HepG2 (cell line): ENCODE measurements around the gene EP300. TPM values are rescaled to one million over a fixed set of nuclear protein-coding genes. Genes with fewer than 3 reads are reported as not detected.
A peak's percentile ranks its signal among the peaks of the same experiment; 100 is the strongest.

Source experiments
- ATAC-seq: fragments of 200-7000 bp; cut with Tn5 transposase; 3 replicates; pipeline ENCODE4 v1.9.1; 2020; ENCODE audit warnings: mild to moderate bottlenecking, moderate library complexity
- Bru-seq: library from RNA; stranded (reverse); fragments of 400-500 nt; gene quantifications from one replicate; lab custom pipeline; 2021; lab: Mats Ljungman, UMichigan
- BruChase-seq, 2 experiments: library from RNA; stranded (reverse); fragments of 400-500 nt; gene quantifications; one replicate each; lab custom pipeline; 2021; lab: Mats Ljungman, UMichigan
- BruUV-seq: library from RNA; stranded (reverse); fragments of 400-500 nt; replicated peaks from 2 replicates; lab custom pipeline; 2021; lab: Mats Ljungman, UMichigan
- CTCF ChIA-PET: fragments of 300-600 bp; formaldehyde crosslinking; extraction: SDS; loops from one replicate; lab custom pipeline; 2021; ENCODE audit warnings: low total read pairs, inconsistent platforms, low intra/inter-chr PET ratio; lab: Yijun Ruan, JAX
- POLR2A ChIA-PET: fragments of 350-600 bp; sonication (Branson Sonifier 250); formaldehyde crosslinking; loops from one replicate; lab custom pipeline; 2020; ENCODE audit warnings: antibody characterized with exemption, inconsistent platforms; lab: Yijun Ruan, JAX
- DNase-seq: peaks from one replicate; pipeline ENCODE4 v3.0.0-alpha.2; 2015; ENCODE audit warnings: low spot score
- FAIRE-seq: peaks from 3 replicates; lab custom pipeline; 2011; peaks lifted over from hg19 to GRCh38; lab: Jason Lieb, UNC
- H2AFZ ChIP-seq: one replicate; pipeline ENCODE4 v1.6.1; 2011; ENCODE audit warnings: low read length, inconsistent platforms
- H3K27ac ChIP-seq: fragments of 300-600 bp; 3 replicates; pipeline ENCODE4 v1.8.0; 2011; ENCODE audit warnings: mixed run types, mild to moderate bottlenecking, mixed read lengths, low read length, inconsistent platforms; ENCODE audit not compliant: insufficient read depth; ENCODE audit errors: extremely low read length
- H3K27me3 ChIP-seq, 2 experiments: fragments of 200-600 bp in 1 of 2; 2 replicates in 1 of 2; 3 replicates in 1 of 2; pipeline versions ENCODE4 v1.6.0 to v1.8.0; 2011; ENCODE audit warnings: low read length in 2 of 2, mild to moderate bottlenecking in 2 of 2, moderate library complexity in 2 of 2, inconsistent platforms in 1 of 2; ENCODE audit not compliant: insufficient read depth in 2 of 2, control insufficient read depth in 1 of 2
- H3K36me3 ChIP-seq, 2 experiments: fragments of 200-600 bp in 1 of 2; replicated peaks in 1 of 2; 2 replicates in 1 of 2; 3 replicates in 1 of 2; pipeline versions ENCODE4 v1.5.1 to v1.8.0; 2011; ENCODE audit warnings: low read length in 2 of 2, inconsistent platforms in 1 of 2; ENCODE audit not compliant: insufficient read depth in 2 of 2, control insufficient read depth in 1 of 2
- H3K4me1 ChIP-seq: 2 replicates; pipeline ENCODE4 v1.5.1; 2012; ENCODE audit warnings: low read length, inconsistent platforms; ENCODE audit not compliant: insufficient read depth
- H3K4me2 ChIP-seq: 2 replicates; pipeline ENCODE4 v1.6.0; 2011; ENCODE audit warnings: low read depth, low read length, inconsistent platforms
- H3K4me3 ChIP-seq, 3 experiments: fragments of 200-600 bp in 1 of 3; sonication (generic), shearing (Covaris generic) in 1 of 3; replicated peaks in 1 of 3; 2 replicates each; pipeline ENCODE4 v1.5.1; 2011 to 2016; ENCODE audit warnings: low read length in 3 of 3, inconsistent platforms in 2 of 3, low read depth in 2 of 3, mild to moderate bottlenecking in 2 of 3, control low read depth in 1 of 3, mixed read lengths in 1 of 3; ENCODE audit not compliant: insufficient read depth in 1 of 3
- H3K79me2 ChIP-seq: one replicate; pipeline ENCODE4 v1.6.1; 2011; ENCODE audit warnings: low read length, inconsistent platforms; ENCODE audit not compliant: insufficient read depth
- H3K9ac ChIP-seq: 2 replicates; pipeline ENCODE4 v1.6.0; 2011; ENCODE audit warnings: mild to moderate bottlenecking, low read depth, low read length, inconsistent platforms; ENCODE audit not compliant: insufficient read depth
- H3K9me3 ChIP-seq: 2 replicates; pipeline ENCODE4 v1.5.1; 2012; ENCODE audit warnings: mild to moderate bottlenecking, low read length
- H4K20me1 ChIP-seq: 2 replicates; pipeline ENCODE4 v1.6.0; 2011; ENCODE audit warnings: inconsistent platforms, mild to moderate bottlenecking, low read length, moderate library complexity; ENCODE audit not compliant: insufficient read depth
- FOXC1 ChIP-seq: sonication (generic); formaldehyde crosslinking; IDR thresholded peaks from 2 replicates; pipeline ENCODE4 v1.8.0; 2022; ENCODE audit warnings: mild to moderate bottlenecking, missing genetic modification reagents, borderline replicate concordance
- HDAC2 ChIP-seq: sonication (generic); formaldehyde crosslinking; IDR thresholded peaks from 2 replicates; pipeline ENCODE4 v1.4.0; 2020; ENCODE audit warnings: missing genetic modification reagents
- ISL2 ChIP-seq: sonication (generic); formaldehyde crosslinking; IDR thresholded peaks from 2 replicates; pipeline ENCODE4 v1.5.0; 2020; ENCODE audit warnings: missing genetic modification reagents
- MEIS2 ChIP-seq: sonication (generic); formaldehyde crosslinking; IDR thresholded peaks from 2 replicates; pipeline ENCODE4 v1.9.0; 2021; ENCODE audit warnings: mild to moderate bottlenecking, missing genetic modification reagents
- NFKBIZ ChIP-seq: IDR thresholded peaks from 2 replicates; pipeline ENCODE4 v1.6.1; 2018; ENCODE audit warnings: missing genetic modification reagents, missing compliant biosample characterization
- PHF8 ChIP-seq: sonication (generic); formaldehyde crosslinking; IDR thresholded peaks from 2 replicates; pipeline ENCODE4 v1.5.0; 2020; ENCODE audit warnings: missing genetic modification reagents
- POLR2A ChIP-seq, 2 experiments: IDR thresholded peaks; 2 replicates each; pipeline ENCODE4 v1.6.1; 2011; ENCODE audit warnings: low read depth in 2 of 2, low read length in 2 of 2, mild to moderate bottlenecking in 1 of 2, moderate library complexity in 1 of 2; ENCODE audit not compliant: insufficient read depth in 1 of 2
- WGBS: methylation state at CpG from one replicate; pipeline ENCODE4 v1.1.6; 2017; ENCODE audit warnings: low lambda C conversion rate; 5-methylcytosine and 5-hydroxymethylcytosine counted together
- in situ Hi-C: cut with HindIII; loops from 2 replicates; pipeline ENCODE4 v1.10.0; 2017; ENCODE audit warnings: low pct_unique_long_range_greater_than_20kb; ENCODE audit not compliant: extremely low pct_ligation_motif_present
- intact Hi-C: fragments of 100-400 bp; cut with micrococcal nuclease; formaldehyde crosslinking; loops from one replicate; pipeline ENCODE4 v1.10.0; 2022; ENCODE audit not compliant: unreplicated experiment
- long read RNA-seq, 2 experiments: library from RNA in 1 of 2; library from polyadenylated mRNA in 1 of 2; stranded (forward) in 1 of 2; unstranded in 1 of 2; transcript quantifications; one replicate each; pipeline ENCODE4 v2.0.0, GENCODE V29; 2019 to 2022
- polyA minus RNA-seq, 3 experiments: library from RNA; depleted of rRNA, polyadenylated mRNA; stranded (reverse); fragments of >200 nt; gene quantifications; 2 replicates each; pipeline ENCODE4 v1.2.3, GENCODE V29; 2011; ENCODE audit warnings: low replicate concordance in 1 of 3
- polyA plus RNA-seq, 8 experiments: library from polyadenylated mRNA; depleted of rRNA in 3 of 8; stranded (reverse) in 7 of 8; unstranded in 1 of 8; fragments of >200 nt; fragmentation: Illumina TruSeq in 4 of 8; extraction: Trizol in 4 of 8; gene quantifications; 2 replicates each; pipeline versions ENCODE4 v1.2.1 to v1.2.3, GENCODE V29; 2011 to 2016; ENCODE audit warnings: low read depth in 4 of 8, missing spikeins in 1 of 8, mixed read lengths in 1 of 8; ENCODE audit not compliant: insufficient read depth in 1 of 8
- total RNA-seq, 5 experiments: library from RNA; depleted of rRNA; stranded (reverse); fragments of >200 nt; fragmentation: Illumina TruSeq; extraction: Trizol; gene quantifications; 2 replicates each; pipeline ENCODE4 v1.2.3, GENCODE V29; 2016; ENCODE audit warnings: low read depth in 1 of 5
- TF ChIP-seq, protein P1 (sequence below): sonication (generic); formaldehyde crosslinking; IDR thresholded peaks from 2 replicates; pipeline ENCODE4 v1.8.1; 2023; ENCODE audit warnings: mild to moderate bottlenecking, missing genetic modification reagents, borderline replicate concordance
- TF ChIP-seq, protein P2 (sequence below): IDR thresholded peaks from 2 replicates; pipeline ENCODE4 v1.6.1; 2016; ENCODE audit warnings: low read depth
- TF ChIP-seq, protein P3 (sequence below): sonication (generic); formaldehyde crosslinking; IDR thresholded peaks from 2 replicates; pipeline ENCODE4 v1.5.0; 2020; ENCODE audit warnings: mild to moderate bottlenecking, missing genetic modification reagents, borderline replicate concordance
- TF ChIP-seq, protein P4 (sequence below): sonication (generic); formaldehyde crosslinking; IDR thresholded peaks from 2 replicates; pipeline ENCODE4 v1.5.0; 2020; ENCODE audit warnings: missing genetic modification reagents

Gene EP300
- 14.9 and 30.9 TPM in 2 replicates for total RNA-seq (2016; rRNA removed; fragmentation: Illumina TruSeq; extraction: Trizol)
- 22.1 and 25.3 TPM in 2 replicates for total RNA-seq (2016; cell fraction: cytosol; rRNA removed; fragmentation: Illumina TruSeq; extraction: Trizol; ENCODE audit: low read depth)
- 14.4 and 25.6 TPM in 2 replicates for total RNA-seq (2016; cell fraction: insoluble cytoplasmic fraction; rRNA removed; fragmentation: Illumina TruSeq; extraction: Trizol)
- total RNA-seq (2016; cell fraction: membrane; rRNA removed; fragmentation: Illumina TruSeq; extraction: Trizol), result 15.9 and 22.0 TPM in 2 replicates
- 38.0 and 49.0 TPM in 2 replicates for total RNA-seq (2016; cell fraction: nucleus; rRNA removed; fragmentation: Illumina TruSeq; extraction: Trizol)
- polyA plus RNA-seq (2011; rRNA removed), result 13.6 and 15.3 TPM in 2 replicates
- polyA plus RNA-seq (2011; cell fraction: cytosol; rRNA removed), result 5.2 and 8.5 TPM in 2 replicates
- polyA plus RNA-seq (2011; cell fraction: nucleus; rRNA removed), result 33.5 and 39.2 TPM in 2 replicates
- 29.8 and 32.4 TPM in 2 replicates for polyA plus RNA-seq (2012)
- polyA plus RNA-seq (2016; cell fraction: cytosol; fragmentation: Illumina TruSeq; extraction: Trizol; ENCODE audit: low read depth), result 0.42 and 0.45 TPM in 2 replicates
- polyA plus RNA-seq (2016; cell fraction: insoluble cytoplasmic fraction; fragmentation: Illumina TruSeq; extraction: Trizol; ENCODE audit: low read depth), result 10.3 and 16.2 TPM in 2 replicates
- 1.1 and 1.3 TPM in 2 replicates for polyA plus RNA-seq (2016; cell fraction: membrane; fragmentation: Illumina TruSeq; extraction: Trizol; ENCODE audit: low read depth)
- 42.6 and 45.3 TPM in 2 replicates for polyA plus RNA-seq (2016; cell fraction: nucleus; fragmentation: Illumina TruSeq; extraction: Trizol; ENCODE audit: insufficient read depth, low read depth)
- polyA minus RNA-seq (2011; rRNA and poly(A)+ RNA removed; ENCODE audit: low replicate concordance), result 49.2 and 106 TPM in 2 replicates
- polyA minus RNA-seq (2011; cell fraction: cytosol; rRNA and poly(A)+ RNA removed), result 35.1 and 35.6 TPM in 2 replicates
- 77.9 and 102 TPM in 2 replicates for polyA minus RNA-seq (2011; cell fraction: nucleus; rRNA and poly(A)+ RNA removed)
- Bru-seq, nascent RNA, result percentile 90 among the genes with signal in this experiment
- BruChase-seq, experiment 1, labeled RNA remaining after a 6-hour chase, result percentile 93 among the genes with signal in this experiment
- BruChase-seq, experiment 2, labeled RNA remaining after a 2-hour chase, result percentile 92 among the genes with signal in this experiment
- long read RNA-seq, experiment 1, partial matches to known transcripts, result 3 of 7 reads
- long read RNA-seq, experiment 1, other reads (novel, unspliced or antisense), result 4 of 7 reads
- long read RNA-seq, experiment 2, full-length matches to known transcripts, result 1 of 44 reads
- long read RNA-seq, experiment 2, partial matches to known transcripts, result 2 of 44 reads
- long read RNA-seq, experiment 2, other reads (novel, unspliced or antisense), result 41 of 44 reads

DNA sequence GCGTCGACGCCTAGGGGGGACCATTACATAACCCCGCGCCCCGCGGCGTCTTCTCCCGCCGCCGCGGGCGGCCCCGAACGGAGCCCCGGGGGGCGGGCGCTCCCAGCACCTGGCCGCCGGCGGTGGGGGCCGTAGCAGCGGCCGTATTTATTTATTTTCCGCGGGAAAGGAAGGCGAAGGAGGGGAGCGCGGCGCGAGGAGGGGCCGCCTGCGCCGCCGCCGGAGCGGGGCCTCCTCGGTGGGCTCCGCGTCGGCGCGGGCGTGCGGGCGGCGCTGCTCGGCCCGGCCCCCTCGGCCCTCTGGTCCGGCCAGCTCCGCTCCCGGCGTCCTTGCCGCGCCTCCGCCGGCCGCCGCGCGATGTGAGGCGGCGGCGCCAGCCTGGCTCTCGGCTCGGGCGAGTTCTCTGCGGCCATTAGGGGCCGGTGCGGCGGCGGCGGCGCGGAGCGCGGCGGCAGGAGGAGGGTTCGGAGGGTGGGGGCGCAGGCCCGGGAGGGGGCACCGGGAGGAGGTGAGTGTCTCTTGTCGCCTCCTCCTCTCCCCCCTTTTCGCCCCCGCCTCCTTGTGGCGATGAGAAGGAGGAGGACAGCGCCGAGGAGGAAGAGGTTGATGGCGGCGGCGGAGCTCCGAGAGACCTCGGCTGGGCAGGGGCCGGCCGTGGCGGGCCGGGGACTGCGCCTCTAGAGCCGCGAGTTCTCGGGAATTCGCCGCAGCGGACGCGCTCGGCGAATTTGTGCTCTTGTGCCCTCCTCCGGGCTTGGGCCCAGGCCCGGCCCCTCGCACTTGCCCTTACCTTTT is at the start of gene EP300:
Gene EP300 (plus strand): TSS at position 570 of the 795 bp plus-strand sequence. CDS start 413 bp downstream, outside the sequence.
- Histone ChIP-seq H3K9me3 (no peaks in the 10 kb centered on the region), H3K9ac (peak within 1 kb of the TSS; percentile 100), H3K79me2 (peaks cover 51% of the 10 kb centered on the region), H4K20me1 (peaks cover 44% of the 10 kb centered on the region), H2AFZ (no peak within 1 kb of the TSS), H3K27me3 (no peaks in the 10 kb centered on the region), H3K4me3 (peak within 1 kb of the TSS; percentile 90 to 97 (median 92)), H3K27ac (peak within 1 kb of the TSS; percentile 99), H3K4me1 (peaks cover 34% of the 10 kb centered on the region), H3K36me3 (no peaks in the 10 kb centered on the region), H3K4me2 (peak within 1 kb of the TSS; percentile 80)
- ChIA-PET POLR2A (interaction anchor here (0.6 to 7.2 kb wide), 6 partner anchors 40 to 495 kb away, joined by 3 to 71 read pairs (median 5); partner anchors contain the start of genes RBX1, ST13 and XPNPEP3), CTCF (no interaction called here)
- in situ Hi-C loops (loop anchor here (5.0 kb wide), 1 partner anchor 140 kb away; the partner anchor contains the start of gene RBX1), intact Hi-C loops (no loop called here)
- peak; percentile 4; the same call in 2 of the 3 replicates for ATAC-seq
- under 1% methylated on average over 60 of the region's 112 CpGs for WGBS
- FAIRE-seq, result no peak
- peak; percentile 18 for DNase-seq
- BruUV-seq, result TSS peak; percentile 46
- no peak for TF ChIP-seq NFKBIZ
- no peak for TF ChIP-seq HDAC2 (CRISPR knock-in tag)
- peak; percentile 18; the same call in 1 of the 2 replicates for TF ChIP-seq ISL2 (CRISPR knock-in tag)
- 0 out of 2 replicates have a peak, but pooled peaks have one; percentile 17 for TF ChIP-seq MEIS2 (CRISPR knock-in tag)
- no peak; the same call in 1 of the 2 replicates for TF ChIP-seq PHF8 (CRISPR knock-in tag)
- peak in 1 of 2 experiments; percentile 37; a peak in 1 of 4 replicates for TF ChIP-seq POLR2A (IDR thresholded peaks at IDR 0.05; ENCODE audit: insufficient read depth in 1 of 2, low read depth in 2 of 2, low read length in 2 of 2)
- TF ChIP-seq, protein P1, sequence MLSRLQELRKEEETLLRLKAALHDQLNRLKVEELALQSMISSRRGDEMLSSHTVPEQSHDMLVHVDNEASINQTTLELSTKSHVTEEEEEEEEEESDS (CRISPR knock-in tag), result no peak
- TF ChIP-seq, protein P2, sequence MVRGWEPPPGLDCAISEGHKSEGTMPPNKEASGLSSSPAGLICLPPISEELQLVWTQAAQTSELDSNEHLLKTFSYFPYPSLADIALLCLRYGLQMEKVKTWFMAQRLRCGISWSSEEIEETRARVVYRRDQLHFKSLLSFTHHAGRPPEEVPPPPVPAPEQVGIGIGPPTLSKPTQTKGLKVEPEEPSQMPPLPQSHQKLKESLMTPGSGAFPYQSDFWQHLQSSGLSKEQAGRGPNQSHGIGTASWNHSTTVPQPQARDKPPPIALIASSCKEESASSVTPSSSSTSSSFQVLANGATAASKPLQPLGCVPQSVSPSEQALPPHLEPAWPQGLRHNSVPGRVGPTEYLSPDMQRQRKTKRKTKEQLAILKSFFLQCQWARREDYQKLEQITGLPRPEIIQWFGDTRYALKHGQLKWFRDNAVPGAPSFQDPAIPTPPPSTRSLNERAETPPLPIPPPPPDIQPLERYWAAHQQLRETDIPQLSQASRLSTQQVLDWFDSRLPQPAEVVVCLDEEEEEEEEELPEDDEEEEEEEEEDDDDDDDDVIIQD (CRISPR knock-in tag), result no peak
- TF ChIP-seq, protein P3, sequence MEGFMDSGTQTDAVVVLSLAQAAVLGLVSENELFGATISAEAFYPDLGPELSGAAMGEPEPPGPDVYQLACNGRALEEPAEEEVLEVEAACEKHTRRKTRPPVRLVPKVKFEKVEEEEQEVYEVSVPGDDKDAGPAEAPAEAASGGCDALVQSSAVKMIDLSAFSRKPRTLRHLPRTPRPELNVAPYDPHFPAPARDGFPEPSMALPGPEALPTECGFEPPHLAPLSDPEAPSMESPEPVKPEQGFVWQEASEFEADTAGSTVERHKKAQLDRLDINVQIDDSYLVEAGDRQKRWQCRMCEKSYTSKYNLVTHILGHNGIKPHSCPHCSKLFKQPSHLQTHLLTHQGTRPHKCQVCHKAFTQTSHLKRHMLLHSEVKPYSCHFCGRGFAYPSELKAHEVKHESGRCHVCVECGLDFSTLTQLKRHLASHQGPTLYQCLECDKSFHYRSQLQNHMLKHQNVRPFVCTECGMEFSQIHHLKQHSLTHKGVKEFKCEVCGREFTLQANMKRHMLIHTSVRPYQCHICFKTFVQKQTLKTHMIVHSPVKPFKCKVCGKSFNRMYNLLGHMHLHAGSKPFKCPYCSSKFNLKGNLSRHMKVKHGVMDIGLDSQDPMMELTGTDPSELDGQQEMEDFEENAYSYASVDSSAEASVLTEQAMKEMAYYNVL (CRISPR knock-in tag), result no peak
- TF ChIP-seq, protein P4, sequence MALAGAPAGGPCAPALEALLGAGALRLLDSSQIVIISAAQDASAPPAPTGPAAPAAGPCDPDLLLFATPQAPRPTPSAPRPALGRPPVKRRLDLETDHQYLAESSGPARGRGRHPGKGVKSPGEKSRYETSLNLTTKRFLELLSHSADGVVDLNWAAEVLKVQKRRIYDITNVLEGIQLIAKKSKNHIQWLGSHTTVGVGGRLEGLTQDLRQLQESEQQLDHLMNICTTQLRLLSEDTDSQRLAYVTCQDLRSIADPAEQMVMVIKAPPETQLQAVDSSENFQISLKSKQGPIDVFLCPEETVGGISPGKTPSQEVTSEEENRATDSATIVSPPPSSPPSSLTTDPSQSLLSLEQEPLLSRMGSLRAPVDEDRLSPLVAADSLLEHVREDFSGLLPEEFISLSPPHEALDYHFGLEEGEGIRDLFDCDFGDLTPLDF (CRISPR knock-in tag), result no peak
- no peak for TF ChIP-seq FOXC1 (CRISPR knock-in tag)
